BE2C (cell line): ENCODE measurements around the gene CMIP.

ENCODE experiments used
- DNase-seq: peaks from one replicate; pipeline ENCODE4 v3.0.0-alpha.2; 2020
- H3K27me3 ChIP-seq: fragments of 250-450 bp; sonication (Bioruptor Pico); 2 replicates; pipeline ENCODE4 v1.5.1; 2020; ENCODE audit warnings: mild to moderate bottlenecking
- H3K36me3 ChIP-seq: fragments of 250-450 bp; sonication (Bioruptor Pico); 2 replicates; pipeline ENCODE4 v1.5.1; 2020; ENCODE audit warnings: mild to moderate bottlenecking
- H3K4me1 ChIP-seq: fragments of 250-450 bp; sonication (Bioruptor Pico); 2 replicates; pipeline ENCODE4 v1.5.1; 2020
- H3K4me3 ChIP-seq: 2 replicates; pipeline ENCODE4 v1.5.1; 2011; ENCODE audit warnings: low read depth, low read length
- H3K9me3 ChIP-seq: fragments of 250-450 bp; sonication (Bioruptor Pico); 2 replicates; pipeline ENCODE4 v1.5.1; 2020
- CTCF ChIP-seq: IDR thresholded peaks from 2 replicates; pipeline ENCODE4 v1.5.1; 2012; ENCODE audit warnings: mild to moderate bottlenecking, low read depth, low read length

The CMIP gene

GRCh38 chr16:81716478-81717225 is 272.0 kb downstream of the CMIP start:
- DNase-seq: no peak
- Histone ChIP-seq H3K4me1 (peaks cover 5% of the 10 kb centered on the region), H3K27me3 (no peaks in the 10 kb centered on the region), H3K4me3 (no peak overlapping the region), H3K36me3 (no peaks in the 10 kb centered on the region), H3K9me3 (no peaks in the 10 kb centered on the region)
- TF ChIP-seq CTCF: no peak

- H3K4me1 ChIP-seq: peaks cover 5% of the 10 kb centered on the region
- H3K27me3 ChIP-seq: no peaks in the 10 kb centered on the region
- H3K9me3 ChIP-seq: no peaks in the 10 kb centered on the region
- no peak overlapping the region for H3K4me3 ChIP-seq
- no peaks in the 10 kb centered on the region for H3K36me3 ChIP-seq
- TF ChIP-seq CTCF: no peak
- no peak for DNase-seq
These were observed 273.1 kb downstream of the CMIP start for GRCh38 chr16:81717662-81718189.

GRCh38 chr16:81718637-81719036 is 274.0 kb downstream of the CMIP start:
- Histone ChIP-seq H3K4me1 (peaks cover 5% of the 10 kb centered on the region), H3K4me3 (no peak overlapping the region), H3K9me3 (no peaks in the 10 kb centered on the region), H3K36me3 (no peaks in the 10 kb centered on the region), H3K27me3 (no peaks in the 10 kb centered on the region)
- no peak for DNase-seq
- no peak for TF ChIP-seq CTCF

GRCh38 chr16:81719993-81720392 is 275.4 kb downstream of the CMIP start:
- TF ChIP-seq CTCF: no peak
- peaks cover 5% of the 10 kb centered on the region for H3K4me1 ChIP-seq
- no peaks in the 10 kb centered on the region for H3K27me3 ChIP-seq

GRCh38 chr16:81720973-81721906 is 276.6 kb downstream of the CMIP start:
- H3K36me3 ChIP-seq: no peaks in the 10 kb centered on the region
- H3K4me3 ChIP-seq: no peak overlapping the region
- no peaks in the 10 kb centered on the region for H3K27me3 ChIP-seq
- no peaks in the 10 kb centered on the region for H3K4me1 ChIP-seq
- no peak for TF ChIP-seq CTCF
- DNase-seq: no peak
- H3K9me3 ChIP-seq: no peaks in the 10 kb centered on the region

More at GRCh38 chr16:81719993-81720392, 275.4 kb downstream of the CMIP start:
- no peaks in the 10 kb centered on the region for H3K36me3 ChIP-seq
- no peak overlapping the region for H3K4me3 ChIP-seq
- no peak for DNase-seq
- H3K9me3 ChIP-seq: no peaks in the 10 kb centered on the region
